Tongue (tissue), 2 donors: ENCODE results near the gene RGS6. TPM values are rescaled to one million over a fixed set of nuclear protein-coding genes. Genes with fewer than 3 reads are reported as not detected.

ENCODE experiments used
- DNase-seq: peaks from one replicate; pipeline ENCODE4 v3.0.0-alpha.2; 2015
- total RNA-seq: library from RNA; depleted of rRNA; stranded (reverse); fragments of >200 nt; gene quantifications from one replicate; pipeline ENCODE4 v1.2.3, GENCODE V29; 2014

The RGS6 gene
- total RNA-seq, 1 donor from 2014 or later = 5.6 TPM

DNA sequence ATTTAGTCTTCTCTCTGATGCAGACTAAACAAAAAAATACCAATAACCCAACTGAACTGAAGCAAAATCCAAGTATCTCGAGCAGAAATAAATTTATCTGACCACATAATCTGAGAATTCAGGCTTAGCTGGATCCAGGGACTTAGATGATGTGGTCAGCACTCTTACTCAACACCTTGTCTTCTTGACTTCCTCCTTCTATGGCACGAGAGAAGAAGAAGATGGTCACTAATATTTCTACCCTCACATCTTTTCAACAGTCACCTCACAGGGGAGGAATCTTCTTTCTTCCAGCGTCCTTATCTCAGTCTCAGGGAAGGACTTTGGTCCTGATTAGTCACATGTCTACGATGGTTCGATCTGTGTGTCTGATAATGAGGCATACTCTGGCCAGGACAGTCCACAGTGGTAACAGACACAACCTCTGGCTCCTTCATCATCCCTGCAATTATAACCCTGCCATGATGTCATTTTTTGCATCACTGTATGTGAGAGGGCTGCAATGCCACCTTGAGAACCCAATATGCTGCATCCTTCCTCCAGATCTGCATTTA is 15.8 kb downstream of the RGS6 start:
- DNase-seq = no peak

DNA sequence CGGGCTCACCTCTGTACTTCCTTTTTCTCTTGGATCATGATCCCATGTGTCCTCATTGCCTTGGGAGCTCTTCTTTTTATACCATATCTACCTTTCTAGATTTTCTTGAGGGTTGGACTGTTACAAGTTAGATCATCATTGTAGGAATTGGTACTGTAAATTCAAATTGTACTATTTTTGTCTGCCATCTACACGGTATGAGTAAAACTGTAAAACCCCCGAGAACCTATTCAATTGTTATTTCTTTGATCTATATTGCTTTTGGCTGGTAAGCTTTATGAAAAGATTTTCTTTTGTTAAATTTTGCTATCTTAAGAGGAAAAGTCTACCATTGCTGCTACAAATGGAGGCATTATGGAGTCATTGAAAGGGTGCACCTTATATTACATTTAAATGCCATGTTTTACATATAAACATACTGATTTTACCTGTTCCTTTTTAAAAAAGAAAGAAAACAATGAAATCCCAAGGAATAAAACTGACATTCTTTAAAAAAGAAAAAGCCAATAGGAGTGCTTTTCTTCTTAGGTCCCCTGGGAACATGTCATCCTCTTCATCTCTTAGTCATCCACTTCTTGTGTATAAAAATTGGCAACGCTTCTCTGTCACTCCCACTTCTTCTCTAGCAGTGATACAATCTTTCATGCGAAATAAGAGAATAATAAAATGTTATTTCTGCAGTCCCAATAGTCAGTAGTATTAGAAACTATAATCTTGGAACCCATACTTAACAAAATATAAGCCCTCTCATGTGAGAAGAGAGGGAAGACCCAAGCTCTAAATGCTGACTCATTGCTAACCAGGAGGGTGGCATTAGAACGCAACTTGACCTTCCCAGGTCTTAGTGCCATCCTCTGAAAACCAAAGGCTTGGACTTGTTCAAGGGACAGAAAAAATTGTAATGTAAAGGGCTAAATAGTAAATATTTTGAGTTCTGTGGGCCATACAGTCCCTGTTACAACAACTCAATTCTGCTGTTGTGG is 20.4 kb downstream of the RGS6 start:
- DNase-seq = no peak

DNA sequence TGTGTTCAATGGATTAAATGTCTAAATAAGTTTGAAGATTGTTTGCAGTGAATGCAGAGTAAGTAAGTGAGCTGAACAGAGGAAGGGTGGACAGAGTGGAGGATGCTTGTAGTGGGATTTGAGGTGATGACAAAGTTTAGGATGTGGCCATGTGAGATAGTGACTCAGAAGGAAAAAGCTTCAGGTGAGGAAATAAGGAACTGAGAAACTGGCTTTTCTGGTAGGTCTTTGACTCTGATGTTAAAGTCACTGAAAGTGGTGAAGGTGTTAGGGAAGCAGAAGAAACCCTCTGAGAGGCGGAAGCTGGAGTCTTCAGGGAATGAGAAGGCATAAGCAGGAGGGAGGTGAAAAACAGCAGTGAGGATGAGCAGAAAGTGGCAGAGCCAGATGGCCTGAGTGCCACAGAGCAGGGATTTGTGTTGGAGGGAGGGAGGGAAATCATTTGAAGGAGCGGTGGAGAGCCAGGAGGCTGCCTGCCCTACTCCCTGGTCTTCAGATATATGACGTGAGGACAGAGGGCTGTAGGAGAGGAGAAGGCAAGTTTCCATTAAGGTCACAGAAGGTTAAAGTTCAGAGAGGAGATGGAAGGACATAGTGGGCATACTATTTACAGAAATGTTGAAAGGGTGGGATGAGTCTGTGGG is 24.8 kb downstream of the RGS6 start:
- no peak for DNase-seq

DNA sequence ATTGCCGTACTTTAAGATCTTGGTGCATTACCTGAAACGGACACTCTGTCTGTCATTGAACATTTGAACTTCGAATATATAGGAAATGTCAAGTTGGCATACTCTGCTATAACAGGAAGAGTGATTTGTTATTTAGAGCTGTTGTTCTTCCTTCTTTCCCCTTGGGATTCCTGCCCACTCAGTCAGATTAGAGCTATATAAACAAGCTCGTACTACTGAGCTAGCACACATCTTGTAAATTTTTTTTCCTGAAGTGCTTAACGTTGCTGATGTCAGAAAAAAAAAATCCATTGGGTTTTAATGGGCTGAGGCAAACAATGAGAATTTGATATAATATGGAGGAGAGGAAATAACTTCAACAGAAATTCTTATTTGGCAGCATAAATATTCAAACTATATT is 26.8 kb downstream of the RGS6 start:
- DNase-seq = peak; percentile 13

DNA sequence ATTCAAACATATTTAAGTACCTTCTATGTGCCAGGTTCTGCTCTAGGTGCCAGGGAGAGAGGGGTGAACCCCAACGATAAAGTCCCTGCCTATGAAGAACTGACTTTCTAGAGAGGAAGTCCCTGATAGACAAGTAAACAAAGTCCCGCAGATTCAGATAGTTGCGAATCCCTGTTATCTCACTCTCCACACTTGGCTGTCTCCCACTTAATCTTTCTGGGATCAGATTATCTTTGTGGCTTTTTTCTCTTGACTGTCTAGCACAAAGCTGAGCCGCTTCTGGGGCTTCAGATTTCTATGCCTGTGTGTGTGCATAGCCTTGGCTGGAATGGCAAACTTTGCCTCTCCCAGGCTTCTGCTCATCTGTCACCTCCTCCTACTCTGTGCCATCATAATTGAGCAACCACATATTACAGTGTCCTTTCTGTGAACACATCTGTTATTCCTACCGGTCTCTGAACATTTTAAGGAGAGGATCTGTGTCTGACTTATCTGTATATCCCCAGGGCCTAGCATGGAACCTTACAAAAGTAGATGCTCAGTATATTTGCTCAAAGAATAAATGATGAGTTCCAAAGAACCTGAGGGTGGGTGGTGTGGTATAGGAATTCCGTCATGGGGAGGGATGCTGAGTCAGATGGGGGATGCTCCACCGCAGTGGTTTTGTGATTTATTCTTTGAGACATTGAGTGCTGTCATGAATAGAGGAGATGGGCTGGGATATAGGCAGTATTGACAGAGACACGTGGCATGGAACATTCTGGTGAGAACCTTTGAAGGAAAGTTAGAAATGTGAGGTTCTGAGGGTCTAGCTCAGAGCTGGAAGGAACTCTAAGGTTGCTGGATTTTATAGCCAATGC is 28.5 kb downstream of the RGS6 start:
- DNase-seq = no peak

DNA sequence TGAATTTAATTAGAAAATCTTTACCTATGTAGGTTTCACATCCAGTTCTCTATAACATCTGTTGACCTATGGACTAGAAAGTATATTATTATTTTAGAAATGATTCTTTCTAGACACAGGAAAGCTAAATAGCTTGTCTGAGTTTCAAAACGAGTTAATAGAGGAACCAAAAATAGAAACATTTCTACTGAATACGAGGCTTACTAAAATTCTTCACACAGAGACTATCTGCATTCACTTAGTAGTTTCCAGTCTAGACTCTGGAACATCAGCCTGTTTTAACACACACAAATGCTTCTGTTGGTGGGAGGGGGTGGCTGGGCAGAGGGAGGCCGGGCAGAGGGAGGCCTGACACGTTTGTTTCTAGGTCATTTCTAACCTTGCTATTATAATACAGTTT is 29.7 kb downstream of the RGS6 start:
- no peak for DNase-seq

DNA sequence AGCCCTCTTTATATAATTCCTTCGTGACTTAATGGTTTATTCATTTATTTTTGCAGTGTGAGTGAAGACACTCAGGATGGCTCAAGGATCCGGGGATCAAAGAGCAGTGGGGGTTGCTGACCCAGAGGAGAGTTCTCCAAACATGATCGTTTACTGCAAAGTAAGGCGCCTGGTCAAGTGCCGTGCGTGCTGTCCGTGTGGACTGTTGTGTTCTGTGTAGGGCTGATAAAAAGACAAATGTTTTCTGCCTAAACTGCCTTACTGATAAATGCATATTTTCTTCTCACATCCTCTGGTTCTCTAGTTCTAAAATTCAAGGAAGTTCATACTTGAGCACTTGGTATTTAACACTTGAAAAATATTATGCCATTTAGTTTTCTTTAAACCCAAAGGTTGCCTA is 32.5 kb downstream of the RGS6 start:
- no peak for DNase-seq

DNA sequence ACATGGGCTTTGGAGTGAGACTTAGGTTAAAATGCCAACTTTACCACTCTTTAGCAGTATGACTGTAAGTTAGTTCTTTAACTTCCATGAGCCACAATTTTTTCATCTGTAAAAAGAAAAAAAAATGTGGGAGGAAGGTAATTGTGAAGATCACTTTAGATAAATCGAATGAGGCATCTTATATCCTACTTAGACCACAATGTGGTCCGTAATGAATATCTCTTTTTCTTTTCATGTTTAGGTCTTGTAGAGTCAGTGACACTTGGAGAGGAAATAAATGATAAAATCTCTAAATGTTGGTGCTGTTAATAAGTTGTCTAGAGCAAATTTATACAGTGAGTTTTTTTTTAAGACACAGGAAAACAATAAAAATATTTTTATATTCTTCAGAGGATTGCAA is 34.3 kb downstream of the RGS6 start:
- DNase-seq = no peak

DNA sequence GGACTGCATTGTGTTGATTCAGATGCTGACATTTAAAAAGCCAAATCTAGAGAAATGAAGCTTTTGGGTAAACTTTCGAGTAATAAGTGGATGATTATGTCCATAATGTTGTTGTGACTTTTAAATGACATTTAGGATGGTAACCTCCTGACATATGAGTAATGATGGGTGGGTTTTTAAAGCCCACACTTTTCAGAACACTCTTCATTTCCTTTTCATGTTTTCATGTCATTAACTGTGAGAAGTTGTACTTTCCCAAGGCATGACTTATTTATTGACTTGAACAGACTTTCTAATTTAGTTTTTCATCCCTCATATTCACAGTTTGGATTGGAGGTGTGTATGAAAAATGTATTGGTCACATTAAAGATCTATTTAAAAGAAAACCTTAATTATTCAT is 35.5 kb downstream of the RGS6 start:
- no peak for DNase-seq

DNA sequence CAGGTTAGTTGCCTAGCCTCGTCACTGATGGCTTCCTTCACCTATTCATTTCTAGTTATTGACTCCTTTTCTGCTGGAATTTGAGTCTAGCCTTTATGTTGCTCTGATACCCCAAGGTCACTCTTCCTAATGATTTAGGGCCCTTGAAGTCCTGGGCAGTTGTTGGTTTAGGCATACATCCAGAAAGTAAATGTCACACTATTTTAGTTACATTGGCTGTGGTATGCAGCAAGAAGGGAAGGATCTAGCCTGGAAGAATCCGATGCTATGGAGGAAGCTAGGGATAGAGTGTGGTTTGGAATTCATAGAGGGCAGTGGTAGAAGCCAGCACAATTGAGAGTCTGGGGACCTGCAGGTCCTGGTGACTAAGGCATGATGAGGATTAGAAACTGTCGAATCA is 38.0 kb downstream of the RGS6 start:
- DNase-seq = no peak

DNA sequence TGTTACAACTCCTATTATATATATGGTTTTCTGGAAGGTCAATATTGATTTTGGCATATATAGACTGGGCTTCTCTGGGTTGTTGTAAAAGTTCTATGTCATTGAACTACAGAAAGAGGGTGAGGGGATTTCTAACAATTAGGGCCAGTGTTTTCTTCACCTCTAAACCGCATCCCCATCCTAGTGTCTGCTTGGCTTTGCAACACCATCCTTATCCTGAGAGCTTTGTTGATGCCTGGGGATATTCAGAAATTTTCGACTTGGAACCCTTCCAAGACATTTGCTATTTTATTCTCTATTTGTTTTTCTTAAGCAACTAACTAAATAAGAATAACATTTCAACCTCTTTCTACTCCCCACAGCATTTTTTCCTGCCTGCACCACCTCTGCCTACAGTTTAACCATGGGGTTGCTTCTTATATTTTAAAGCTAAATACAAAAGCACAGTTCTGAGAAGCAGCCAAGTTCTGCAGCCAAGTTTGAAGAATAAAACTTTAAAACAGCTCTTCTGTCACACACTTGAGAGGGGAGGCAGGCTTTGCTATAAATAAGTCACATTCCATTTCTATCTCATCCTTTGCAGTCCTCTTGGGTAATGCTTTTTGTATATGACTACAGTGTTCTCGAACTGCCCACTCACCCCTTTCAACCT is 53.4 kb downstream of the RGS6 start:
- DNase-seq = peak; percentile 85

DNA sequence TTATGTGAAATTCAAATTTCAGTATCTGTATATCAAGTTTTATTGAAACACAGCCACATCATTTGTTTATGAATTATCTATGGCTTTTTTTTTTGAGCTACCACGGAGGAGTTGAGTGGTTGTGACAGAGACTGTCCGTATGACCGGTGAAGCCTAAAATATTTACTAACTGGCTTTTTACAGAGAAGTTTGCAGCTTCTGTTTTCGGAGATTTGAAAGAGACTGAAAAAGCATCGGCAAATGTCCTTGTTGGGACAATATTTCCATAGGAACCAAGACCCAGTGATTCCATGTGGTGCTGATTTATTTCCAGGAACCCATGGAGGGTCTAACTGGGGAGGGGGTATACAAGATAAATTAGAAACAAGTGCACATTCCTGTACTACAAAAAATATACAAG is 56.2 kb downstream of the RGS6 start:
- no peak for DNase-seq

DNA sequence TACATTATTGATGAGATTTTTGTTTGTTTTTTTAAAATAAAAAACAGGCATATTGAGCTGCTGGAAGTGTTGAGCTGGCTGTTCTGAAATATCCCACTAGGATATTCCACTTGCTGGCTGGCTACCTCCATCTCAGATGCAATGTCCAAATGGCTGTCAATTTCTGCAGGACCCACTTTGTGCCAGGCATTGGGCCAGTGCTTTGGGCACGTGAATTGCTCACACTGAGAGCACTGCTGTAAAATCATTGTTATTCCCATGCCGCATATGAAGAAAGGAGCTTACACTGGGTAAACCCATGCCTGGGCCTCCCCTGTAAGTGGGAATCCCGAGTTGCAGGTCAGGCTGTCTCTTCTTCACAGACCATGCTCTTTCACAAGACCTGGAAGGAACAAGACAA is 56.7 kb downstream of the RGS6 start:
- DNase-seq = no peak

DNA sequence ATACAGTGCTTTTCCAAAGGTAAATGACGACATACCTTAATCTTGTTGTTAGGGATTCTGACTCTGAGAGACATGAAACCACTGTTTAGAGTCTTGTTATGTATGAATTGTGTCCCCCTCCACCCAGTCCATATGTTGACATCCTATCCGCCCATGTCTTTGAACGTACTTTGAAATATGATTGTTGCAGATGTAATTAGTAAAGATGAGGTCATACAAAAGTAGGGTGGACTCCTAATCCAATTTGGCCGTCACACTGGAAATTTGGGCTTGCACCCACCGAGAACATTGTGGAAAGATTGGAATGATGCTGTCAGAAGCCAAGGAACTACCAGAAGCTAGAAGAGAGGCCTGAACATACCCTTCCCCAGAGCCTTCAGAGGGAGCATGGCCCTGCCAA is 62.2 kb downstream of the RGS6 start:
- no peak for DNase-seq

DNA sequence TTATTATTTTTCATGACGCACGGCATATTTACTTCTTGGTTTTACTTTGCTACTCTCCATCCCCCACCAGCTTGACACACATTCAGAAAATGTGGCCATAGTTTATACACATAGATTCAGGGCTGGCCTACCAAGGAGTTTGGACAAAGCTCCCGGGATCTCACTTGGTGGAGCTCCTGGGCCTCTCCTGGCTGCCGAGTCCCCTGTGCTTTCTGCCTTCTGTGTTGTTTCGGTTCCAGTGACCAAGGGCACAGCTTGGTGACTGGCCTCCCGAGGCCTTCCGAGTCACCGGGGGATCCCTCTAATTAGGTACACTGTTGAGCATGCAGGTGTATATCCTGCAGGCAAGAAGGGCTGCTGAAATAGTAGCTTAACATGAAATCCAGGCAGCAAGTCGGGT is 63.5 kb downstream of the RGS6 start:
- no peak for DNase-seq

DNA sequence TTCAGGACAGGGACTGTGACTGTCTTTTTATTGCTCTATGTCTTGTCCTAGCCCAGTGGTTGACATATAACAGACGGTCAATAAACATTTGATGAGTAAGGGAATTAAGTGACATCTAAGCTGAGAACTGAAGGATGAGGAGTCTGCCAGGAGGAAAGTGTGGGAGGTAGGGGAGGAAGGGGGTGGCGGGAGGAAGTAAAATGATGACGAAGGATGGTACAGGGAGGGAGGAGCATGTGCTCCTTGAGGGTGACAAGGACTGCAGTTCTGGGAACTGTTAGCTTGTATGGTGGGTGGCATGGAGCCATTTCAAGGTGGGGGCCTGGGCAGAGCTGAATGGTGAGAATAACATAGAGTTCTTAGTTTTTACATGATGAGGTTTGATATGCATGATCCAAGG is 64.4 kb downstream of the RGS6 start:
- no peak for DNase-seq

DNA sequence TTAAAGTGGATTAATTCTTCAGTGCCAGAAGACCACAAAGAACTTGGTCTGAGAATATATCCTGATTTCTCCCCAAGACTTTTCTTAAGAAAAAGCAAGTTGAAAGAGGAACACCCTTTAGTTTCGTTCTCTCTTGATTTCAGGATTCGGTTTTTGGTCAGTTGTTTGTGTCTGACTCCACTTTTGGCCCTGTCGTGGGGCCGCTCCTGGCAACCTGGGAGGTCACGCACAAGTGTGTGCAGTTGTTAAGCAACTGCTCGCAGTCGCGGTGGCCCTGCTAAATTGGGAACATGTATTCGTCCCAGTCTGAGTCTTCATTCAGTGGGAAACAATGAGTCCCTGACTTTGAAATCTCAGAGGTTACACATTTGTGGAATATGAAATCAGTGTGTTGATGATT is 68.7 kb downstream of the RGS6 start:
- DNase-seq = peak; percentile 46

DNA sequence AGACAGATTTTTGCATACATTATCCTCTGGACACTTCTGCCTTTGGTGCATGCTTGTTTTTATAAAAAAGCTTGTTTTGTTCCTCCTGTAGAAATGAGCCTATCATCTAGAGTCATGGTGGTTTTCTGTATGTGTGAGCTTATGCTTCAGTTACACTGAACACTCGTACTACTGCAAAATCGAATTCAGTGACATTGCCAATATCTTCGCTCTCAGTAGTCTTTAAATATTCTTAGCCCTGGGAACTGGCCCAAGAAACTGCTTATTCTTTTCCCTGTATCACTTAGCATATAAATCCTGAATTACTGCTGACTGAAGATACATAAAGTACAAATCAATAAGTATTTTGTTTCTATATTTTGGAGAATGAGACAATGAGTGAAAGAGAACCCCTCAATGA is 70.5 kb downstream of the RGS6 start:
- no peak for DNase-seq

DNA sequence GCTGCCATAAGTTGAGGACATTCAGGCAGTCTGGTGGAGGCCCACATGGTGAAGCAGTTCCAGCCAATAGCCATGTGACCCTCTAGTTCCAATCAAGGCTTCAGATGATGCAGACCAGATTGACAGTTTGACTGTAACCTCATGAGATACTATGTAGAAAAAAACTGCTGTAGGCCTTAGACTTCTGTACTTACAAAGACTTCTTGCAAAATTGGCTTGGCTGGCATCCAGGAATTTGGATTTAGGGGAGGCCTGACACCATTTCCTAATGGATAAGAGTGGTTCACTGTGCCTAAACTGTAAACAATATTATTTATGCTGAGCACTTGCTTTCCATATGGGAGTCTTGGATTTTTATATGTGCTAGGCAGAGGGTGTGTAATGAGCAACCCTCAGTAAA is 76.4 kb downstream of the RGS6 start:
- no peak for DNase-seq

DNA sequence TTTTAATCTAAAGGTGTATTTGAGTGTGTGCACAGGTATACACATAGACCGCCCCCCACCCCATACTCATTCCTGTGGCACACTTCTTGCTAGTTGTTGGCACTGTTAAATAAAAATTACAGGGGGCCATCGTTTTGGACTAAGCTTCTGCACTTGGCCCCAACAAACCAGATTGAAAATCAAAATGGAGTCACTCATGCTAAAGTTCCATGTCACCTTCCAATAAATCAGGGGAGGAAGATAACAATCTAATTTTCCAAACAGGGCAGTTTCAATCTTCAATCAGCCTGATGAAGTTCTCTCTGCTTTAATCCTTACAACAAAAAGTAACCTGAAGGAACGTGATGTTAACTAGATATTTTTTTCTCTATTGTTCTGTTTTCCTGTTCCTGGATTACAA is 78.2 kb downstream of the RGS6 start:
- no peak for DNase-seq

DNA sequence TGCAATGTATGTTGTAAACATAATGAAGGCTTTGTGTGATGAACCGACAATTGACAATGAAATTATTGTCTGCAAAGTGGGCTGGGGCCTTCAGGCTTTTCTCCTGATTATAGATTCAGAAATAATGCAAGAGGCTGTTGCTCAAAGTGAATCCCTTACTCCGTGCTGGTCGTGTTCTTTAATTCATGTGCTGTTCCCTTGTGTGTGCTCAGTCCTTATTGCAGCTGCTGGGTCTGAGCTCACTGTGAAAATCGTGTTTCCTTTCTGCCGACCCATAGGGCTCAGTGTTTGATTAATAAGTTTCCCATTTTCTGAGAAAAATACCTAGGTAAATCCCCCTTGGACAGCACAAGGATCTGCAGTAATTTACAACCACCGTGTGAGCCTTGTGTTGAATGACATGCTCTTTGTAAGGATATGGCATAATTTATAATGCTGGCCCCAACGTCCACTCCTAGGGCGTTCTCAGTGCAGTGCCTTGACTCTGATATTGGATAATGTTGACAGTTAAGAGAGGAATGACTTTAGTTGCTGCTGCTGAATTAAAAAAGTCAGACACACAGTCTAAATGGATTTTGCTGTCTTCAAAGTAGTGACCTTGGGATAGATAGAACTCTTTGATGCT is 81.6 kb downstream of the RGS6 start:
- peak; percentile 66 for DNase-seq

DNA sequence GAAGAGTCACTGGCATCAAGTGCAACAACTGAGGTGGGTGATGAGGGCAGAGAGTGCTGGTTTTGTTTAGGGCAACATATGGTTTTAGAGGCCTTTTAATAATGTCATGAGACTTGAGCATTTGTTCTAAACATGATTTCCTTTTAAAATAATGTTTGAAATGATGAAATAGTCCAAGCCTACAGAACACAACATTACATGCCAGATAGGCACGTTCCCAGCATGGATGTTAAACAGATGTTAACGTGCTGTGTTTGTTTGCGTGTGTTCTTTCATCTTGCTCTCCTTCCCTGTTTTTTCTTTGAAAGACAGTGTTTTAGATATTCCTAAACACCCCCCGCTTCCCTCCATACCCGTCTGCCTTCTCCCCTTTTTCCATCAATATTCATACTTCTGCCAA is 82.3 kb downstream of the RGS6 start:
- peak; percentile 43 for DNase-seq
